Measurements from ENCODE around the gene C11orf87. TPM values are rescaled to one million over a fixed set of nuclear protein-coding genes. Genes with fewer than 3 reads are reported as not detected.

The C11orf87 gene
- total and polyA plus RNA-seq, 2 experiments from 2014 or later, result 0.65 to 0.94 TPM

GRCh38 chr11:109443052-109443451, 21.1 kb downstream of the C11orf87 start:
- DNase-seq, result no peak
- H3K27ac ChIP-seq, result no peak overlapping the region
- in situ Hi-C loops (cut with MboI), result no loop called here
- no peaks in the 10 kb centered on the region for H3K36me3 ChIP-seq (ENCODE audit: low read depth)
- H3K9me2 ChIP-seq (ENCODE audit: insufficient read depth), result no peaks in the 10 kb centered on the region
- no peak for TF ChIP-seq EZH2phosphoT487 (IDR thresholded peaks at IDR 0.05; ENCODE audit: insufficient read depth, low read depth)
- TF ChIP-seq EZH2 (IDR thresholded peaks at IDR 0.05; ENCODE audit: insufficient read depth, poor library complexity, severe bottlenecking), result no peak
- no peaks in the 10 kb centered on the region for H3F3A ChIP-seq (ENCODE audit: insufficient read depth)
- WGBS, 2 experiments (ENCODE audit: low coverage in 1 of 2, low lambda C conversion rate in 2 of 2, missing lambda C conversion rate in 2 of 2), result 6% methylated on average over 1 of the region's 1 CpG
- H3K4me1 ChIP-seq (ENCODE audit: insufficient read depth), result no peaks in the 10 kb centered on the region
- H3K4me3 ChIP-seq, result no peak overlapping the region
- no peak overlapping the region for H3K9ac ChIP-seq
- no peaks in the 10 kb centered on the region for H3K9me3 ChIP-seq (ENCODE audit: low read depth)
- H4K20me1 ChIP-seq (ENCODE audit: insufficient read depth), result no peaks in the 10 kb centered on the region
- H3K27me3 ChIP-seq (replicated peaks; ENCODE audit: insufficient read depth), result no peaks in the 10 kb centered on the region
- no peak overlapping the region for H2AFZ ChIP-seq
- H3K79me2 ChIP-seq (ENCODE audit: insufficient read depth), result no peaks in the 10 kb centered on the region
- H3K4me2 ChIP-seq (ENCODE audit: unreplicated experiment), result no peak overlapping the region

GRCh38 chr11:109454857-109455256, 32.9 kb downstream of the C11orf87 start:
- Histone ChIP-seq H3F3A (ENCODE audit: insufficient read depth) (no peaks in the 10 kb centered on the region), H3K27ac (no peak overlapping the region), H3K4me1 (ENCODE audit: insufficient read depth) (no peaks in the 10 kb centered on the region), H3K4me2 (ENCODE audit: unreplicated experiment) (no peak overlapping the region), H3K27me3 (replicated peaks; ENCODE audit: insufficient read depth) (peaks cover 9% of the 10 kb centered on the region; the same call in 1 of the 2 replicates), H4K20me1 (ENCODE audit: insufficient read depth) (no peaks in the 10 kb centered on the region), H2AFZ (no peak overlapping the region), H3K9me3 (ENCODE audit: low read depth) (no peaks in the 10 kb centered on the region), H3K9ac (no peak overlapping the region), H3K9me2 (ENCODE audit: insufficient read depth) (no peaks in the 10 kb centered on the region), H3K79me2 (ENCODE audit: insufficient read depth) (no peaks in the 10 kb centered on the region), H3K36me3 (ENCODE audit: low read depth) (no peaks in the 10 kb centered on the region), H3K4me3 (no peak overlapping the region)
- in situ Hi-C loops (cut with MboI), result no loop called here
- WGBS, 2 experiments (ENCODE audit: low coverage in 1 of 2, low lambda C conversion rate in 2 of 2, missing lambda C conversion rate in 2 of 2), result 7 to 8% methylated on average over 2 of the region's 2 CpGs
- TF ChIP-seq EZH2 (IDR thresholded peaks at IDR 0.05; ENCODE audit: insufficient read depth, poor library complexity, severe bottlenecking), result no peak
- TF ChIP-seq EZH2phosphoT487 (IDR thresholded peaks at IDR 0.05; ENCODE audit: insufficient read depth, low read depth), result no peak
- no peak for DNase-seq

Measured in GM23248 (cell line).